GM19240 (cell line): ENCODE measurements around the gene PCDHGB3.

Source experiments
- DNase-seq: peaks from one replicate; pipeline ENCODE4 v3.0.0; 2011; ENCODE audit warnings: low spot score; ENCODE audit not compliant: insufficient read length

PCDHGB3 gene

GRCh38 chr5:141419074-141419880 is 49.2 kb downstream of the PCDHGB3 start:
- DNase-seq = no peak

DNA sequence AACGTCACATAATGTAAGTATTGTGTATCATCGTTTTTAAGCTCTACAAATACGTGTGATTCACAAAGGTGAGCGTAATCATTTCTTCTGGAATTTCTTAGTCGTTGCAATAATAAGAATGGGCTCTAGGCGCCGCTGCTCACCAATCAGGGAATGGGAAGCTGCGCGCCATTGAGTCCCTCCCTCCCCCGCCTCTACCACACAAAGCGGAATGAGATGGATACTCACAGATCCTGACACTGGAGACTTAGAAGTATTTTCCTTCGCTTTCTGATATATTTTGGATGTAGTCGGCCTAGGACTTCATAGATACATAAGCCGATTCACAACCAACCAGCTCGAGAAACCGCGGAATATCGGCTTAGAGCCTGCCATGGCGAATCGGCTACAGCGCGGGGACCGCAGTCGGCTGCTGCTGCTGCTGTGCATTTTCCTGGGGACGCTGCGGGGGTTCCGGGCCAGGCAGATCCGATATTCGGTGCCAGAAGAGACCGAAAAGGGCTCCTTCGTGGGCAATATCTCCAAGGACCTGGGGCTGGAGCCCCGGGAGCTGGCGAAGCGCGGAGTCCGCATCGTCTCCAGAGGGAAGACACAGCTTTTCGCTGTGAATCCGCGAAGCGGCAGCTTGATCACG is 50.9 kb downstream of the PCDHGB3 start, which contains the start of gene PCDHGA11:
Gene PCDHGA11, plus strand, starts transcription at position 197 of the 634 bp plus-strand sequence. Its CDS starts 177 bp downstream, at position 374.
- DNase-seq = no peak

DNA sequence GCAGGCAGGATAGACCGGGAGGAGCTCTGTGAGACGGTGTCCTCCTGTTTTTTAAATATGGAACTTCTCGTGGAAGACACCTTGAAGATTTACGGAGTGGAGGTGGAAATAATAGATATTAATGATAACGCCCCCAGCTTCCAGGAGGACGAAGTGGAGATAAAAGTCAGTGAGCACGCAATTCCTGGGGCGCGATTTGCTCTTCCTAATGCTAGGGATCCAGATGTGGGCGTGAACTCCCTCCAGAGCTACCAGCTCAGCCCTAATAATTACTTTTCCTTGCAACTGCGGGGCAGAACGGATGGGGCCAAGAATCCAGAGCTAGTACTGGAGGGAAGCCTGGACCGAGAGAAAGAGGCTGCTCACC is 51.4 kb downstream of the PCDHGB3 start:
- no peak for DNase-seq
